Measurements from ENCODE around the gene MFSD1. TPM values are rescaled to one million over a fixed set of nuclear protein-coding genes. Genes with fewer than 3 reads are reported as not detected.
A peak's percentile ranks its signal among the peaks of the same experiment; 100 is the strongest.

The MFSD1 gene
- polyA plus RNA-seq, 1 of the 3 experiments (the other 2 are of a cell fraction), result 44.9 TPM

GRCh38 chr3:158808697-158809096, 6.8 kb downstream of the MFSD1 start (continued):
- TF ChIP-seq SMC3 (IDR thresholded peaks at IDR 0.05; ENCODE audit: low read depth, low read length) (no peak), PBX3 (IDR thresholded peaks at IDR 0.05) (no peak), JUND (IDR thresholded peaks at IDR 0.05) (peak; percentile 5; the same call in 1 of the 2 replicates)

GRCh38 chr3:158809642-158810041, 7.8 kb downstream of the MFSD1 start:
- Histone ChIP-seq H3K4me3 (ENCODE audit: low read depth in 2 of 2, low read length in 1 of 2) (no peak overlapping the region), H3K36me3 (replicated peaks in 1 of 2; ENCODE audit: control insufficient read depth in 1 of 2, insufficient read depth in 2 of 2, low read length in 1 of 2) (peaks cover 75 to 80% of the 10 kb centered on the region in 2 experiments), H3K4me1 (ENCODE audit: control insufficient read depth in 1 of 2, insufficient read depth in 2 of 2, low read depth in 1 of 2, low read length in 1 of 2) (no peaks in the 10 kb centered on the region), H3K4me2 (no peak overlapping the region), H2AFZ (ENCODE audit: low read depth) (no peak overlapping the region), H3K27me3 (ENCODE audit: insufficient read depth) (no peaks in the 10 kb centered on the region), H3K9me2 (no peaks in the 10 kb centered on the region), H3K9me3 (no peaks in the 10 kb centered on the region), H3K27ac (ENCODE audit: low read depth in 2 of 2, low read length in 1 of 2) (no peak overlapping the region), H4K20me1 (ENCODE audit: insufficient read depth) (no peaks in the 10 kb centered on the region), H3F3A (replicated peaks; ENCODE audit: insufficient read depth) (peaks cover 21% of the 10 kb centered on the region), H3K79me2 (ENCODE audit: insufficient read depth) (peaks cover 5% of the 10 kb centered on the region), H3K9ac (no peak overlapping the region)
- WGBS (ENCODE audit: low lambda C conversion rate), result 94% methylated on average over 4 of the region's 4 CpGs
- ChIA-PET POLR2A (no interaction called here), CTCF (interaction anchor here (1.0 to 1.5 kb wide), 7 partner anchors 8 to 450 kb away, joined by 3 to 4 read pairs (median 3); partner anchors contain the start of gene MFSD1)
- no peak for DNase-seq
- no peak for TF ChIP-seq FOXJ3 (CRISPR knock-in tag; IDR thresholded peaks at IDR 0.05)
- no peak for TF ChIP-seq FOSL2 (IDR thresholded peaks at IDR 0.05; ENCODE audit: borderline replicate concordance, low read depth)
- no peak for TF ChIP-seq MXI1 (IDR thresholded peaks at IDR 0.05; ENCODE audit: low read depth, low read length)
- no peak for TF ChIP-seq GABPA (IDR thresholded peaks at IDR 0.05; ENCODE audit: low read depth)
- TF ChIP-seq, protein P1, sequence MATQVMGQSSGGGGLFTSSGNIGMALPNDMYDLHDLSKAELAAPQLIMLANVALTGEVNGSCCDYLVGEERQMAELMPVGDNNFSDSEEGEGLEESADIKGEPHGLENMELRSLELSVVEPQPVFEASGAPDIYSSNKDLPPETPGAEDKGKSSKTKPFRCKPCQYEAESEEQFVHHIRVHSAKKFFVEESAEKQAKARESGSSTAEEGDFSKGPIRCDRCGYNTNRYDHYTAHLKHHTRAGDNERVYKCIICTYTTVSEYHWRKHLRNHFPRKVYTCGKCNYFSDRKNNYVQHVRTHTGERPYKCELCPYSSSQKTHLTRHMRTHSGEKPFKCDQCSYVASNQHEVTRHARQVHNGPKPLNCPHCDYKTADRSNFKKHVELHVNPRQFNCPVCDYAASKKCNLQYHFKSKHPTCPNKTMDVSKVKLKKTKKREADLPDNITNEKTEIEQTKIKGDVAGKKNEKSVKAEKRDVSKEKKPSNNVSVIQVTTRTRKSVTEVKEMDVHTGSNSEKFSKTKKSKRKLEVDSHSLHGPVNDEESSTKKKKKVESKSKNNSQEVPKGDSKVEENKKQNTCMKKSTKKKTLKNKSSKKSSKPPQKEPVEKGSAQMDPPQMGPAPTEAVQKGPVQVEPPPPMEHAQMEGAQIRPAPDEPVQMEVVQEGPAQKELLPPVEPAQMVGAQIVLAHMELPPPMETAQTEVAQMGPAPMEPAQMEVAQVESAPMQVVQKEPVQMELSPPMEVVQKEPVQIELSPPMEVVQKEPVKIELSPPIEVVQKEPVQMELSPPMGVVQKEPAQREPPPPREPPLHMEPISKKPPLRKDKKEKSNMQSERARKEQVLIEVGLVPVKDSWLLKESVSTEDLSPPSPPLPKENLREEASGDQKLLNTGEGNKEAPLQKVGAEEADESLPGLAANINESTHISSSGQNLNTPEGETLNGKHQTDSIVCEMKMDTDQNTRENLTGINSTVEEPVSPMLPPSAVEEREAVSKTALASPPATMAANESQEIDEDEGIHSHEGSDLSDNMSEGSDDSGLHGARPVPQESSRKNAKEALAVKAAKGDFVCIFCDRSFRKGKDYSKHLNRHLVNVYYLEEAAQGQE (IDR thresholded peaks at IDR 0.05; ENCODE audit: low read depth, low read length), result no peak

DNA sequence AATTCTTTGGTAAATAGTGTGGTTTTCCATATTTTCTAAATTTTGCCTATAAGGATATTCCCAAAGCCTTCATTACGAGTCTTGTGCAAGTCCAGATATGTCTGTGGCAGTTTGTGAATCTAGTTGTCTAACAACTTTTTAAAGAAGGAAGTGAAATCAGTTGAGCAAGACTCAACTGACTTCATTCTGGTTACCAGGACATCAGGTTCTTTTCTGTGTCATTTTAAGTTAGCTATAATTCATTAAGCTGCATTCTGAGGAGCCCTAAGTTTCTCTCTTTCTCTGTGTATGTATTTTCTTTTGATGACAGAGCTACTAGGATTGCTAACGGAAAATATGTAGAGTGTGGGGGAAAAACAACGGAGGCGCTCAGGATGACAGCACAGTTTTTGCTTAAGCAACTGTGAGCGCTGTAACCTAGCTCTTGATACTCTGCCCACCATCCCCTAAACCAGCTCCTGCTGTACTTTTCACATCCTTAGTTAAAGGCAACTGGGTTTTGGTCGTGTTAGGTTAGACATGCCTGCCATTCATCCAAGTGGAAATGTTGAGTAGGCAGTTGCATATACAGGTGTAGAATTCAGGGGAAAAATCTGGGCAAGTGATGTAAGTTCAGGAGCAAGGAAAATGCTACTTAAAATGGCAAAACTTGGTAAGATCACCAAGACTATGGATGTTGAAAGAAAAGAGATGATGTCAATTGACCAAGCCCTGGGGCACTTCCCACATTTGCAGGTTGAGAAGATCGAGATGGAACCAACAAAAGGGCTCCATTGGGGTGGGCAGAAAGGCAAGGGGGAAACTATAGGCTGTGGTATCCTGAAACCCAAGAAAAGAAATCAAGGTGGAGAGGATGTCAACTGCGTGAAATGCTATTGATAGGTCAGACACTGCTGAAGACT, 9.2 kb downstream of the MFSD1 start:
- Histone ChIP-seq H4K20me1 (ENCODE audit: insufficient read depth) (no peaks in the 10 kb centered on the region), H3K79me2 (ENCODE audit: insufficient read depth) (no peaks in the 10 kb centered on the region; the same call in none of the 2 replicates), H2AFZ (ENCODE audit: low read depth) (no peak overlapping the region), H3K9ac (no peak overlapping the region), H3K9me3 (no peaks in the 10 kb centered on the region), H3K27me3 (ENCODE audit: insufficient read depth) (no peaks in the 10 kb centered on the region), H3F3A (replicated peaks; ENCODE audit: insufficient read depth) (peaks cover 18% of the 10 kb centered on the region), H3K4me3 (ENCODE audit: low read depth in 2 of 2, low read length in 1 of 2) (no peak overlapping the region), H3K36me3 (replicated peaks in 1 of 2; ENCODE audit: control insufficient read depth in 1 of 2, insufficient read depth in 2 of 2, low read length in 1 of 2) (peaks cover 68 to 76% of the 10 kb centered on the region in 2 experiments), H3K9me2 (no peaks in the 10 kb centered on the region), H3K27ac (ENCODE audit: low read depth in 2 of 2, low read length in 1 of 2) (no peak overlapping the region), H3K4me1 (ENCODE audit: control insufficient read depth in 1 of 2, insufficient read depth in 2 of 2, low read depth in 1 of 2, low read length in 1 of 2) (no peaks in the 10 kb centered on the region), H3K4me2 (no peak overlapping the region)
- CTCF ChIA-PET, result interaction anchor here (1.2 to 1.5 kb wide), 5 partner anchors 9 to 994 kb away, joined by 3 to 4 read pairs (median 3); partner anchors contain the start of gene MFSD1
- POLR2A ChIA-PET, result no interaction called here
- WGBS (ENCODE audit: low lambda C conversion rate), result 89% methylated on average over 8 of the region's 8 CpGs
- DNase-seq, result no peak
- TF ChIP-seq EZH2phosphoT487 (IDR thresholded peaks at IDR 0.05; ENCODE audit: borderline replicate concordance, low read depth), result no peak
- no peak for TF ChIP-seq TAF1 (IDR thresholded peaks at IDR 0.05; ENCODE audit: borderline replicate concordance, low read depth, low read length)
- TF ChIP-seq ZBTB33 (IDR thresholded peaks at IDR 0.05; ENCODE audit: borderline replicate concordance, low read depth), result no peak
- TF ChIP-seq EP300 (IDR thresholded peaks at IDR 0.05; ENCODE audit: borderline replicate concordance in 1 of 2, low read depth in 1 of 2, low read length in 1 of 2), result no peak
- no peak for TF ChIP-seq RXRA (IDR thresholded peaks at IDR 0.05; ENCODE audit: borderline replicate concordance, low read depth)
- no peak for TF ChIP-seq SMC3 (IDR thresholded peaks at IDR 0.05; ENCODE audit: low read depth, low read length)
- TF ChIP-seq, protein P2, sequence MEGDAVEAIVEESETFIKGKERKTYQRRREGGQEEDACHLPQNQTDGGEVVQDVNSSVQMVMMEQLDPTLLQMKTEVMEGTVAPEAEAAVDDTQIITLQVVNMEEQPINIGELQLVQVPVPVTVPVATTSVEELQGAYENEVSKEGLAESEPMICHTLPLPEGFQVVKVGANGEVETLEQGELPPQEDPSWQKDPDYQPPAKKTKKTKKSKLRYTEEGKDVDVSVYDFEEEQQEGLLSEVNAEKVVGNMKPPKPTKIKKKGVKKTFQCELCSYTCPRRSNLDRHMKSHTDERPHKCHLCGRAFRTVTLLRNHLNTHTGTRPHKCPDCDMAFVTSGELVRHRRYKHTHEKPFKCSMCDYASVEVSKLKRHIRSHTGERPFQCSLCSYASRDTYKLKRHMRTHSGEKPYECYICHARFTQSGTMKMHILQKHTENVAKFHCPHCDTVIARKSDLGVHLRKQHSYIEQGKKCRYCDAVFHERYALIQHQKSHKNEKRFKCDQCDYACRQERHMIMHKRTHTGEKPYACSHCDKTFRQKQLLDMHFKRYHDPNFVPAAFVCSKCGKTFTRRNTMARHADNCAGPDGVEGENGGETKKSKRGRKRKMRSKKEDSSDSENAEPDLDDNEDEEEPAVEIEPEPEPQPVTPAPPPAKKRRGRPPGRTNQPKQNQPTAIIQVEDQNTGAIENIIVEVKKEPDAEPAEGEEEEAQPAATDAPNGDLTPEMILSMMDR (IDR thresholded peaks at IDR 0.05), result no peak

All from SK-N-SH (cell line).